DMS114 treated with DMSO at 0.1 percent for 48 hours (cell line): Measurements from ENCODE around the gene SRSF1.
"Not testable (repeated sequence)": the region's sequence is repeated elsewhere in the genome, so short reads cannot be mapped to it uniquely, and the experiment has no call there.

Source experiments
- DNase-seq: peaks from one replicate; lab custom pipeline; 2025; ENCODE audit not compliant: unreplicated experiment; lab: John Stamatoyannopoulos, UW

The SRSF1 gene

GRCh38 chr17:57993471-57994365 lies 13.3 kb downstream of the SRSF1 start:
- no peak for DNase-seq

DNA sequence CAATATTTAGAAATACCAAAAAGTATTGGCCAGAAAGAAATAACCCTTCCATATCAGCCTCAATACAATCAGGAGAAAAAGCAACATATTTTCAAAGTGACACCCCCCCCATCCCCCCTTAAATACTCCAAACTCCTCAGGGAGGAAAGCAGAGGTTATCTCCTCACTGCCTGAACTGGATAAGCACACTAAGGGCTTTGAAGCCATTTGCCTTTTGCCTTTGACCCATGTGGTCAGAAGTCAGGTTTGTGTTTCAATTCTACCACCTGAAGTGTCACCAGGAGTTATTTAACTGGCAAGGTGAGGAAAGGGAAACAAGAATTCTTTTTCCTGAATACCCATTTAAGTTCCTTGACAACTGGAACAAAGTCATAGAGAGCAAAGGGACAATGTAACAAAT lies 15.5 kb downstream of the SRSF1 start:
- DNase-seq: no peak

DNA sequence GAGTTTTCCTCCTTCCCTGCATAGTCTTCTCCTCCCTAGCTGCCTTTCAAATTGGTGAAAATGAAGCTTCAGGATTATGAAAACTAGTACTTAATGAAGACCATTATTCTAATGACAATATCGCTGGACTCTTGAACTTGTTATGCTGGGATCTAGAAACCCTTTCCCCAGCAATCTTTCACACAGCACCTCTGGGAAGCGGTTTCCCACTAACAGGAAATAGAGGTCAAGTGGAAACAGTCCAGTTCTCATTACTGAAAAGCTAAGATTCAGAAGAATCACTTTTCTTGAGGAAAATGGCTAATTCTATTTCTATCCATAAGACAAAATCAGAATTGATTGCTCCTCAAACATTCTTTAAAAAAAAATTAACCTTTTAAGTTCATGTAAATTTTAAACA lies 17.0 kb downstream of the SRSF1 start:
- no peak for DNase-seq

GRCh38 chr17:57988301-57989250 lies 18.5 kb downstream of the SRSF1 start:
- peak; percentile 65 for DNase-seq

DNA sequence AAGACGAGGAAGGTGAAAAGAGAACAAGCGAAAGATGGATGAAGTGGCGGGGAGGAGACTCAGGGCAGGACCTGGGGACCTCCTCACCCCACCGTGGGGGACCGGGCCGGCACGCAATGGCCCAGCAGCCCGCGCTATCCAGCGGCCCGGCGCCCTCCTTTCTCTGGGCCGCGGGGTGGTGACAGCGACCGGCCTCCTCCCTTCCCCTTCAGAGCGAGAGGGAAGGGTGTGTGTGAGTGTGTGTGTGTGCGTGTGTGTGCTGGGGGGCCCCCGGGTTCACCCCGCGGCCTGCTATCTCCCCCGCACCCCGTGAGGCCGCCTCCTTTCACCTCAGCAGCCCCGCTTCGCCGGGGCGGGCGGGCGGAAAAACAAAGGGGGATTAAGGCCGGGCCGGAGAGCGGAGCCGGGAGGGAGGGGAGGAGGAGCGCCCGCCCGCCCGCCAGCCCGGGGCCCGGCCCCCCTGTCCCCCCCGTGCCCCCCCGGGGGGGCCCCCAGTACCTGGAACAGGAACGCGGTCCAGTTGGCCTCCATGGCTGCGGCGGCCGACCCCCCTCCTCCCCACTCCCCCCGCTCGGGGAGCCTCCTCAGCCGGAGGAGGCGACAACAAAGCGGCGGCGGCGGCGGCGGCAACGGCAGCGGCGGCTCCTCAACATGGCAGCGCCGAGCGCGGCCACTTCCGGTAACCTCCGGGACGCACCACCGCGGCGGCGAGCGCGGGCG lies 19.3 kb downstream of the SRSF1 start, which contains the start of gene VEZF1:
TSS of gene VEZF1 (minus strand) at position 674 of the 720 bp plus-strand sequence. CDS start at position 531, 143 bp downstream.
- DNase-seq: peak; percentile 55

GRCh38 chr17:57986841-57987580 lies 20.0 kb downstream of the SRSF1 start:
- no peak for DNase-seq

DNA sequence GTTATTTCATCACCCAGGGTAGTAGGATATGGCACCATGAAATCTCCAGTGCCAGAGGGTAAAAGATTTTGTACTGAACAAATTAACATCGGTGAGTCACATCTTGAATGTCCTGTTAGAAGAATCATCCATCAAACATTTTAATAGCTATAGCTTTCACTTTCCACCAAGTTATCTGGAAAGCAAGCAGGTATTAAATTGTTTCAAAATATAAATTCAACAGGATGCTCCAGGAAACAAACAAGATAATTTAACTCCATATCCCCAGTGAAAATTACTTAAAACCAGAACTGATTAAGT lies 21.4 kb downstream of the SRSF1 start:
- no peak for DNase-seq

- DNase-seq: no peak
These were observed 21.9 kb downstream of the SRSF1 start for GRCh38 chr17:57984936-57985674.

DNA sequence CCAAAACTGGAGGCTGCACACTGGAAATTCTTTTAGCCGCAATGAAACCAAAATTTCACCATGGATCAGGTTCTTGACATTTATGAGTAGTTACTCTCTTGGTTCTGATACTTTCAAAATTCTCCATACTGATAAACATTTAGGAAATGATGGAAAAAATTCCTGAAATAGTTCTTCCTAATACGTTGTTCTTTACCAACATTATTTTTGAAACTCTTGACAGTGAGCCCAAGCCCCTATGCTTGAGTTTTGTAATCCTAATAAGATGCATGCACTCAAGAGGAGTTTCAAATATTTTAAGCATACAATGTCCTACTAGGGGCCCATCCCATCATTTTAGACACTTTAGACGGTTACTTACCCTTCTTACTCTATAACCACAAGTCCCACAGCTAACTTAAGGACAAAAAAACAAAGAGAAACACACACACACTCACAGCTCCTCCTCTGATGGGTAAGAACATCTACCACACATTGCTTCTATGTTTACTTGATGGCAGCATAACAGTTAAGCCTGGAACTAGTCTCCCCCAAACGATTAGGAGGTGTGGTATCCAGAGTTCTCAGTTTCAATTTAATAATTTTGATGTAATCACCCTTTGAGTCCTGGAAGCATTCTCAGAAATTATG lies 22.7 kb downstream of the SRSF1 start:
- no peak for DNase-seq

DNA sequence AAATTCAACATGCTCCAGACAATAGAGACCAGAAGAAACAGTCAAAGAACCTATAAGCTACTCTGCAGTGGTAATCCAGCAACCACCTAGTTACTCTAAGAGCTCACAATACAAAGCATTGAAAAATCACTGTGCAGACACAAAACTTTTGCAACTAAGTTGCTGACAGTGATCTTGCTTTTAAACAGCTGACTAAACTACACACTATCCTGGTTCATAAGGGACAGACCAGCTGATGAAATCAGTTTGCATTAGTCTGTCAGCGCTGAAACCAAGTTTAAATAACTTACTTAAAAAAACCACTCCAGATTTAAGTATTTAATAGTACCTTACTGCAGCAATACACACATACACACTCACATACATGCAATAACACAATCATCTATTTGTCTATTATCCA lies 23.6 kb downstream of the SRSF1 start:
- no peak for DNase-seq

DNA sequence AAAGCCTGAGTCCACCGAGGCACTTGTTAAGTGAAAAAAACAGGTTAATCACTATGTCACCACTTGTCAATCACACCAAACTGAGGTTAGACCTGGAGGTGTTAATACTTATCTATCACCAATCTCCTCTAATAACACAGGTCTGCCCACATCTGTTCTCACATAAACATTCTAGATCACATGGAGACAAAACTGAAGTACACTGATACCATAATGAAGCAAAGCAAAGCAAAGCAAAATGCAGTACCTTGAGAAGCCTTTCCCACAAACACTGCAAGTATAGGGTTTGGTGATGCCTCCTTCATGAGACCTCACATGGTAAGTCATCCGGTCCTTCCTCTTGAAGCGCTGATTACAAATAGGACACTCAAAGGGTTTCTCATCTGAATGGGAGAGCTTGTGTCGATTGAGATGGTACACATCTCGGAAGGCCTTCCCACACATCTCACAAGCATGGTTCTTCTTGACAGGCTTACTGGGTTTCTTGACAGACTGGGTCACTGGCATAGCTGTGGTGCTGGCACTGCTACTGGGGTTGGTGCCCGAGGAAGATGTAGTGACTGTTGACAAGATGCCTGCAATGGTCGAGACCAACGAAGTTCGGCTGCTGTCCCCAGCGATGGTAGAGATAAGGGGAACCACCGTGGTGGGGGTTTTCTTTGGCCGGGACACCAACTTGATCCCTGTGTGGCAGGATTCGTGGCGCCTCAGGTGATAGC lies 24.4 kb downstream of the SRSF1 start:
- no peak for DNase-seq

- no peak for DNase-seq
These were observed 26.5 kb downstream of the SRSF1 start for GRCh38 chr17:57980522-57980921.

GRCh38 chr17:57979076-57979475 lies 28.0 kb downstream of the SRSF1 start:
- no peak for DNase-seq

DNA sequence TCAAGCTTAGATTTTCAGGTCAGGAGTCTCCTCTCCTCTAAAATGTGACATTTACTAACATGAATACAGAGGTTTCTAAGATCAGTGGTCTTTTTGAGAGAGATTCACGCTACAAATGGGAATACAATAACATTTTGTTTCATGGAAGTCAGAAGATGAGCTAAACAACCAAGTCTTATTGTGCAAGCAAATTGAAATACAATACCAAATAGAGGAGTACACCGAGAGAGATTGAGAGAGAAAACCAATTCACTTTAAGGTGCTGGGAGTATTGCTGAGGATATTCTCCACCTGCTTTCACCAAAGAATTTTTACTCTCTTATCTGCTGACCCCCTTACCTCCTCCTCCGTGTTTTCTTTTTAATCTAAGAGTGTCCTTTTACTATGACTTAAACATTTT lies 30.5 kb downstream of the SRSF1 start:
- DNase-seq: no peak

DNA sequence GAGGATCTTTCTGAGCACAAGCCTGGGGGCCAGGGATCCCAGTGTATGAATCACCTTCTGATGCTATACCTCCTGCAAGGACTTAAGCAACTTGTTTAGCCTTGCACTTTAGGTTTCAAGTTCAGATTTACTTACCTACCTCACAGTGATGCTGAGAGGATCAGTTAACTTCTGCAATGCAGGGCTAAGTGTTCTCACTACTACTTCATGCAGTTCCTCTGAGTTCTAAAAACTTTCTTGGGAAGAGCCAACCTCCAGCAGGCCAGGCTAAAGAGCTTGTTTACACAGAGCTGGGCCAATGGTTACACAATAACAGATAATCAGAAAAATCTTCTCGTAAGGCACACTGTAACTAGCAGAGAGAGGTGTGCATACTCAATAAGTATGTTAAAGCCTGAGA lies 32.0 kb downstream of the SRSF1 start:
- DNase-seq: no peak

DNA sequence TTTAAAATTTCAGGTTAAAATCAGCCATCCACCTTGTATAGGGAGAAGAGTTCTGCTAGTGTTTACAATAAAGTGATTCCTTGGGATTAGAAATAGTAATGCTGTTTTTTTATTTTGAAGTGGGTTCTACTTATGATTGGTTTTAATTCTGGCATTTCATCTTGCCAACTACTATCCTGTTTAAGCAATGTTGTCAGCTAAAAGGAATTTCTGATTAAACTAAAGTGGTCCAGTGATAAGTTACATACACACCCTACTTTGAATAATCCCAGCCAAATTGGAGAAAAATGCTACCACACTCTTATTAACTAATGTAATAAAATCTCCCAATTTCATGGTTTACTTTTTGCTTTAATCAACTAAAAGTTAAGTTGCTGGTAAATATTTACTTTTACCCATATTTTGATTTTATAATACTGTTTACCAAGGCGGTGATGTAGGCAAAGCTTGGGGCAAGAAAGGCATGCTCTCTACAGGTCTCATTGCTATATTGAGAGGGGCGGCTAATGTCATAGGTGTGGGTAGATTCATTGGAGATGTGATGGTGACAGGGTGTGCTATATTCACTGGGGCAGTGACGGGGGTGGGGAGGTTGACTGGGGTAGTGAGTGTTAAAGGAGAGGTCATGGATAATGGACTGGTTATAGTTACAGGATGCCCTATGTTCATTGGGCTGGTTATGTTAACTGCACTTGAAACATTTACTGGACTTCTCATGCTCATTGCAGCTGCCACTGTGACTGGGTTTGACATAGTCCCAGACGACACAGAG lies 32.8 kb downstream of the SRSF1 start:
- not testable (repeated sequence) for DNase-seq

- DNase-seq: no peak
These were observed 34.9 kb downstream of the SRSF1 start for GRCh38 chr17:57972151-57972550.

DNA sequence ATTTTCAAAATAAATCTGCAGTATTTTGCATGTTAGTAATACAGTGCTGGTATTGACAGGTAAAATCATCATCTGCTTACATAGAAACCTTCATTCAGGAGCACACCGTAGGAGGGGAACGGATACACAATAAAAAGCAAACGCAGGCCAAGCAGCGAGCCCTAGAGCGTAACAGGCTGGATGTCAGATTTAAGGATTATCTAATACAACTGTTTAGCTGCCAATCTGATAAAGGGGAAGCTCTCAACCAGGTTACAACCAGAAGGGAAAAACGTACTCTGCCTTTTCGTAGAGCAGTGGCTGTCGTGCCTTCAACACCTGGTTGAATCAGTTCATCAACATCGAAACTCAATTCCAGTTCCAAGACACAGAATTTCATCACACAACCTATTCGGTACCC lies 35.5 kb downstream of the SRSF1 start:
- no peak for DNase-seq
